Measurements from ENCODE around the gene KRTAP5-6. TPM values are rescaled to one million over a fixed set of nuclear protein-coding genes. Genes with fewer than 3 reads are reported as not detected.
"Not testable (repeated sequence)": the region's sequence is repeated elsewhere in the genome, so short reads cannot be mapped to it uniquely, and the experiment has no call there.

Gene KRTAP5-6
- total RNA-seq, 2 donors from 2014 or later: not detected

DNA sequence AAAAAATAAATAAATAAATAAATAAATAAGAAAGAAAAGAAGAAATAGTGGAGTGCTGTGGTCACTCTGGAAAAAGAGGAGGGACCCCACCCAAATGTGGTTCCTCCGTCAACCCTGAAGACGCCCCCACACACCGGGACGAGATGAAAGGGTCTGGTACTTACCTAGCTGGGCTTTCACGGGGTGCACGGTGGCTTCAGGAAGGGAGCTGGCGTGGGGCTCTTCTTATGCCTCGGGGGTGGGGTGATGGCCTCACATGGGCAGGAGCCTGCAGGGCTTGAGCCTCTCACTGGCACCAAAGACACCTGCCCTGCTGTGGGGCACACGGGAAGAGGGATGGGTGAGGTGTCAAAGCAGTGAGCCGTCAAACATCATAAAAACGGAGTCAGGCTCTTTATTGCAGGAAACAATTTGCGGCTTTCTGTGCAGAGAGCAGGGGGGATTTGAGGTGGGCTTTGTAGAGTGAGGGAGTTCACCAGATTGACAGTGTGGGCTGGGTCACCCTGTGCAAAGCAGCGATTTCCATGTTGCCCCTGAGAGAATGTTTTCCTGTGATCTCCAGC lies 28.0 kb upstream of the KRTAP5-6 start:
- H3K27me3 Mint-ChIP-seq (ENCODE audit: low read depth): peaks cover 45% of the 10 kb centered on the region
- no peaks in the 10 kb centered on the region for H3K36me3 Mint-ChIP-seq (ENCODE audit: insufficient read depth in 2 of 2)
- no peaks in the 10 kb centered on the region for H3K4me1 Mint-ChIP-seq (ENCODE audit: low read depth)
- no peak overlapping the region for H3K27ac Mint-ChIP-seq
- peaks cover 0 to 3% of the 10 kb centered on the region in 2 donors for H3K9me3 Mint-ChIP-seq
- no peak for ATAC-seq (replicated peaks in 1 of 2)
- H3K4me3 Mint-ChIP-seq: no peak overlapping the region
- DNase-seq: no peak

DNA sequence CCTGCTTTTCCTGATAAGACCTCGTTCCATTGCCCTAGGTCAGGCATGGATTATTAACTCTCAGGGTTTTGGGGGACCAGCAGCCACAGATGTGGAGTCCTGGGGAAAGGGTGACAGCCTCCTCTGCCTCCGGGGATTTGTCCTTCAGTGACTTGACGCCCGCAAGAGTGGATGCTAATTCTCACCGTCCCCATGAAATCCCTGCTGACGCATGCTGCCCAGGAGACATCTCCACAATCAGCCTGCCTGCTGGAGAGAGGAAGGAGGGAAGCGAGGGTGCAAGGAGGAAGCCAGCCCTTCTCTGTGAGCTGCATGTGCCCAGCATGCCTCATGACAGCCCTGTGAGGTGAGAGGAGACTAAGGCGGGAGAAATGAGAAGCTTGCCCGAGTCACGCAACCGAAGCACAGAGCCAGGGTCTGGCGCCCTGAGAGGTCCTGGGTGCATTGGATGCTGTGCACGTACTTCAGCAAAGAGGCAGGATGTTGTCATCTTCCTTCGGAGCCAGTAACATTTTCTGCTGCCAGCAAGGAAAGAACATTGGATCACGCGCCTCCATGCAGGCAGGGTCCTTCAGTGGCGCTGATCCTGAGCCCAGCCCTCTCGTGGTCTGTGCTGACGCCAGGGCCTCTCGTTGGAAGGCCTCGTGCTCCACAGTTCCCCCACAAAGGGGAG lies 27.3 kb upstream of the KRTAP5-6 start:
- ATAC-seq (replicated peaks in 1 of 2) (no peak), DNase-seq (no peak)
- H3K27me3 Mint-ChIP-seq (ENCODE audit: low read depth): peaks cover 51% of the 10 kb centered on the region
- H3K36me3 Mint-ChIP-seq (ENCODE audit: insufficient read depth in 2 of 2): no peaks in the 10 kb centered on the region
- no peak overlapping the region for H3K4me3 Mint-ChIP-seq
- no peak overlapping the region for H3K27ac Mint-ChIP-seq
- H3K4me1 Mint-ChIP-seq (ENCODE audit: low read depth): no peaks in the 10 kb centered on the region
- H3K9me3 Mint-ChIP-seq: peaks cover 0 to 3% of the 10 kb centered on the region in 2 donors

DNA sequence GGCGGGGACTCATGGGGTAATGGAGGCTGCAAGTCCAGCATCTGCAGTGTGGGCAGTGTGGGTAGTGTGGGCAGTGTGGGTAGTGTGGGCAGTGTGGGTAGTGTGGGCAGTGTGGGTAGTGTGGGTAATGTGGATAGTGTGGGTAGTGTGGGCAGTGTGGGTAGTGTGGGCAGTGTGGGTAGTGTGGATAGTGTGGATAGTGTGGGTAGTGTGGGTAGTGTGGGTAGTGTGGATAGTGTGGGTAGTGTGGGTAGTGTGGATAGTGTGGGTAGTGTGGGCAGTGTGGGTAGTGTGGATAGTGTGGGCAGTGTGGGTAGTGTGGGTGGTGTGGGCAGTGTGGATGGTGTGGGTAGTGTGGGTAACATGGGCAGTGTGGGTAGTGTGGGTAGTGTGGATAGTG lies 26.5 kb upstream of the KRTAP5-6 start:
- peaks cover 51% of the 10 kb centered on the region for H3K27me3 Mint-ChIP-seq (ENCODE audit: low read depth)
- not testable (repeated sequence) for H3K4me1 Mint-ChIP-seq (ENCODE audit: low read depth); H3K27ac Mint-ChIP-seq; H3K9me3 Mint-ChIP-seq; H3K4me3 Mint-ChIP-seq; H3K36me3 Mint-ChIP-seq (ENCODE audit: insufficient read depth in 2 of 2); ATAC-seq (replicated peaks in 1 of 2); DNase-seq

DNA sequence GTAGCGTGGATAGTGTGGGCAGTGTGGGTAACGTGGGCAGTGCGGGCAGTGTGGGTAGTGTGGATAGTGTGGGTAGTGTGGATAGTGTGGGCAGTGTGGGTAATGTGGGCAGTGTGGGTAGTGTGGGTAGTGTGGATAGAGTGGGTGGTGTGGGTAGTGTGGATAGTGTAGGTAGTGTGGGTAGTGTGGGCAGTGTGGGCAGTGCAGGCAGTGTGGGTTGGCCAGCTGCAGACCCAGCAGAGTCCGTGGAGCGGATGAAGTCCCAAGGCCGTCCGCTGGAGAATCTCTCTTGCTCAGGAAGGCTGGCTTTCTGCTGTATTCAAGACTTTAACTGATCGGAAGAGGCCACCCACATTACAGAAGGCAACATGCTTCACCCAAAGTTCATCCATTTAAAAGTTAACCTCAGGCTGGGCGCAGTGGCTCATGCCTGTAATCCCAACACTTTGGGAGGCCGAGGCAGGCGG lies 26.1 kb upstream of the KRTAP5-6 start:
- H3K36me3 Mint-ChIP-seq (ENCODE audit: insufficient read depth in 2 of 2): no peaks in the 10 kb centered on the region
- peaks cover 51% of the 10 kb centered on the region for H3K27me3 Mint-ChIP-seq (ENCODE audit: low read depth)
- ATAC-seq (replicated peaks in 1 of 2) (no peak), DNase-seq (no peak)
- peak overlapping the region; percentile 0 for H3K27ac Mint-ChIP-seq
- H3K9me3 Mint-ChIP-seq: peaks cover 0 to 3% of the 10 kb centered on the region in 2 donors
- no peaks in the 10 kb centered on the region for H3K4me1 Mint-ChIP-seq (ENCODE audit: low read depth)
- no peak overlapping the region for H3K4me3 Mint-ChIP-seq

DNA sequence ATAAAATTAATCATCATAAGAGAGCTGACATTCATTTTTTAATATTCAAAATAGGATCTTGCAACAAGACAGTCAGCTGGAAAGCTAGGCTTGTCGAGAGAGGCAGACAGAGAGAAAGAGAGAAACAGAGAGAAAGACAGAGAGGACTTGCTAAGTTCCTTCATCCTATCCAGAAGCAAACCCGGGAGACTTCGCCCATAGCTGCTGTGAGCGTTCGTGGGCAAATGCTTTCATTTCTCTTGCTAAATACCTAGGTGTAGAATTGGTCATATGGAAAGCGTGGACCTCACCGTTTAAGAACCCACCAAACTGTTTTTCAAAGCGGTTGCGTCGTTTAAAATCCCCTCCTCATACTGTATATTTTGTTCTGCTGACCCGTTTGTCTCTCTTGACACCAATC lies 25.3 kb upstream of the KRTAP5-6 start:
- Mint-ChIP-seq H3K4me3 (no peak overlapping the region), H3K9me3 (peaks cover 0 to 3% of the 10 kb centered on the region in 2 donors), H3K27ac (no peak overlapping the region), H3K4me1 (ENCODE audit: low read depth) (no peaks in the 10 kb centered on the region), H3K36me3 (ENCODE audit: insufficient read depth in 2 of 2) (no peaks in the 10 kb centered on the region), H3K27me3 (ENCODE audit: low read depth) (peaks cover 51% of the 10 kb centered on the region)
- DNase-seq (no peak), ATAC-seq (replicated peaks in 1 of 2) (no peak)

DNA sequence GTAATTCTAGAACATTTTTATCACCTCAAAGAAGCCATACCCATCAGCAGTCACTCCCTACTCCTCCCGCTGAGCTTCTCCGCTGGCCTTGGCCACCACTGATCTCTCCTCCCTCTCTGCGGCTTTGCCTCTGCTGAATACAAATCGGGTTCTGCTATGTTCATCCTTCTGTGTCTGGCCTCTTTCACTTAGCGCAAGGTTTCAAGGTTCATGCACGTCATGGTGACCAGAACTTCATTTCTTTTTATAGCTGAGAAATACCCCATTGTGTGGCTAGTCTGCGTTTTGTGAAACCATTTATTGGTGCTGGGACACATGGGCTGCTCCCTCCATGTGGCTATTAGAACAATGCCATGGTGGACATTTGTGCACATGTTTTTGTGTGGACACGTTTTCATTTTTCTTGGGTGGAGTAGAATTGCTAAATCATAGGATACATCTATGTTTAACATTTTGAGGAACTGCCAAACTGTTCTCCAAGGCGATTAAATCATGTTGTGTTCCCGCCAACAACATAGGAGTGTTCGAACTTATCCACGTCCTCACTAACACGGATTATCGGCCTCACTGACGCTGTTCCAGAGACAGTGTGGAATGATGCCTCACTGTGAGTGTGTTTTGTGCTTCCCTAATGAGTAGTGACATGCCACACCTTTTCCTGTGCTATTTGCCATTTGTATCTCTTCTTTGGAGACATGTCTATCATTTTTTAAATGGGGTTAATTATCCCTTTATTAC lies 24.2 kb upstream of the KRTAP5-6 start:
- DNase-seq: no peak
- H3K4me3 Mint-ChIP-seq: no peak overlapping the region
- H3K9me3 Mint-ChIP-seq: peaks cover 0 to 3% of the 10 kb centered on the region in 2 donors
- peaks cover 48% of the 10 kb centered on the region for H3K27me3 Mint-ChIP-seq (ENCODE audit: low read depth)
- no peaks in the 10 kb centered on the region for H3K36me3 Mint-ChIP-seq (ENCODE audit: insufficient read depth in 2 of 2)
- no peaks in the 10 kb centered on the region for H3K4me1 Mint-ChIP-seq (ENCODE audit: low read depth)
- ATAC-seq (replicated peaks in 1 of 2): no peak
- no peak overlapping the region for H3K27ac Mint-ChIP-seq

DNA sequence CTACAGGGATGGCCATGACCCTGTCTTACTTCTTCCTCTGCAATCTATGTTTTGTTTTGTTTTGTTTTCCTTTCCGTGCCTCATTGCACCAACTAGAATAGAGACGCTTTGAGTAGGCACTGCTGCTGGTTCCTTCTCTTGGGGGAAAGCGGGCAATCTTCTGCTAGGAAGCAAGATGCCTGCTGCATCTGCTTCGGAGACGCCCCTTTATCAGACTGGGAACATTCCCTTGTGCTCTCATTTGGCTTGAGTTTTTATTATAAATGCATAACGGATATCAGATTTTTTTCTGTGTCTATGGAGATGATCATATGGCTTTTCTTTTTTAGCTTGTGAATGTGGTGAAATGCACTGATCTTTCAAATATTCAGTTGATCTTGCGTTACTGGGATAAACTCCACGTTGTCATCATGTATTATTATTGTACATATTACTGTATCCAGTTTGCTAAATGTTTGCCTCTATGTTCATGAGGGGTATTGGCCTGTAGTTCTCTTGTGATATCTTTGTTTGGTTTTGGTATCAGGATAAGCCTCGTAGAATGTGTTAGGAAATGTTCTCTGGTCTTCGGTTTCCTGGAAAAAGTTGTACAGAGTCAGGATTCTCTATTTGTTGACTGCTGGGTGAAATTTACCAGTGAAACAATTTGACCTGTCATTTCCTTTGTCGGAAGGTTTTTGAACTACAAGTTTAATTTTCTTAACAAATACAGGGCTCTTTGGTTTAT lies 23.4 kb upstream of the KRTAP5-6 start:
- H3K4me1 Mint-ChIP-seq (ENCODE audit: low read depth): no peaks in the 10 kb centered on the region
- no peak overlapping the region for H3K27ac Mint-ChIP-seq
- peaks cover 0 to 3% of the 10 kb centered on the region in 2 donors for H3K9me3 Mint-ChIP-seq
- ATAC-seq (replicated peaks in 1 of 2) (no peak), DNase-seq (no peak)
- no peaks in the 10 kb centered on the region for H3K36me3 Mint-ChIP-seq (ENCODE audit: insufficient read depth in 2 of 2)
- H3K4me3 Mint-ChIP-seq: no peak overlapping the region
- H3K27me3 Mint-ChIP-seq (ENCODE audit: low read depth): peaks cover 40% of the 10 kb centered on the region

DNA sequence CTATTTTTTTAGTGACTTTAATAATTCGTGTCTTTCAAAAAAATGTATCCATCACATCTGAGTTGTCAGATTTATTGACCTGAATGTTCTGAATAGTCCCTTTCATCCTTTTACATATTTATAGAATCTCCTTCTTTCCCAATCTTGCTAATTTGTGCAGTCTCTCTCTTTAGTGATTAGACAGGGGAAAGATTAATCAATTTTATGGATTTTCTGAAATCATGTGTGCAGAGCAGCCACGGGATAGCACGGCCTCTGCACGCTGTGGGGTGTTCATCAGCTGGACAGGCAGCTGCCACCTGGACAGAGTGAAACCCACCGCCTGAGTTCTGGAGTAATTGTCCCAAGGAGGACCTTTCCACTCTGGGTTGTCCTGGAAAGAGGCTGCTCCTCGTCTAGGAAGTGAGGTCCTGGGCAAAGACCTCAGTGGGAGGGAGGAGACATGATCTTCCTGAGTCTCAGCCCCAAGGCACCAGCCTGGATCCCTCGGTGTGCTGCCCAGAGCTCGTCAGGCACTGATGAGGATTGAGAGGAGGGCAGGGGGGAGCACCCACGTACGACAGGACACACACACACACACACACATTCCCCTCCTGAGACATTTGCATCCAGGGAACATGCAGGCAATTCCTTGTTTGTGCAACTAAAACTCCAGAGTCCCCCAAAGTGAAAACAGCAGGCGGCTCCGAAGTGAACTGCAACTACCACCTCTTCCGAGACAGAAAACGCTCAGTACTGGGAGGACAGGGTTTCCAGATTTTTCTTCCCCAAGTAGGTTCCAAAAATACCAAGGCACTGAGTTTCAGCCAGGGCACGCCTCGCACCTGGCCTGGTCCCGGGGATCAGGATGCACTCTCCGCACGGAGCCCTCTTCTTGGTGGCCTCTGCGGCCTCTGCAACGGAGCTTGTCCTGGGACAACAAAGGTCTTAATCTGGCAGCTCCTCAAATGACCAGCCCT lies 22.5 kb upstream of the KRTAP5-6 start:
- DNase-seq: no peak

DNA sequence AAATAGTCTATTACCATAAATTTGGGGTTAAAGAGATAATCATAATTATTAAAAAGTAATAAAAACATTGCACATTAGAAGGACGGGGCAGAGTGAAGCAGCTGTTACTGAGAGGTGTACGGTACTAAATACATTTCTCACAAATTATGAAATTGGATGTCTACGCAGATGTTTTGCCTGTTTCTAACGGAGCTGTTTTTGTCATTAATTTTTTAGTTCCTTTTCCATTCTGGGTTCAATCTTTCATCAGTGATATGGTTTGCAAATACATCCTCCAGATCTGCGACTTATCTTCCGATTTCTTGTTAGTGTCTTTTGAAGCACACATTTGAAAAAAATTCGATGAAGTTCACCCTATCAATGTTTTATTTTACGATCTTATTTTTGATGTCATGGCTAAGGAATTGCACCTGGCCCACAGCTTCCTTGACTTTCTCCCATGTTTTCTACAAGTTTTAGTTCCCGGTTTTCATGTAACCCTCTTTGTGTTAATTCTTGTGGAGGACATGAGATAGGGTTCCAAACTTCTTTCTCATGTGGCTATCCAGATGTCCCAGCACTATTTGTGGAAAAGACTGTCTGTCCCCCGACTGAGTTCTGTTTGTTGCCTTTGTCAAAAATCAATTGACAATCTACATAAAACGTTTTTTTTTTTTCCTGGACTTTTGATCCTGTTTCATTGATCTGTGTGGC lies 21.3 kb upstream of the KRTAP5-6 start:
- DNase-seq (no peak), ATAC-seq (replicated peaks in 1 of 2) (no peak)
- Mint-ChIP-seq H3K27ac (no peak overlapping the region), H3K4me3 (no peak overlapping the region), H3K36me3 (ENCODE audit: insufficient read depth in 2 of 2) (no peaks in the 10 kb centered on the region), H3K9me3 (no peaks in the 10 kb centered on the region), H3K4me1 (ENCODE audit: low read depth) (no peaks in the 10 kb centered on the region), H3K27me3 (ENCODE audit: low read depth) (peaks cover 24% of the 10 kb centered on the region)

More for the DNA sequence above, 22.5 kb upstream of the KRTAP5-6 start:
- Mint-ChIP-seq H3K4me1 (ENCODE audit: low read depth) (no peaks in the 10 kb centered on the region), H3K9me3 (peaks cover 0 to 3% of the 10 kb centered on the region in 2 donors), H3K36me3 (ENCODE audit: insufficient read depth in 2 of 2) (no peaks in the 10 kb centered on the region), H3K27ac (no peak overlapping the region), H3K4me3 (no peak overlapping the region), H3K27me3 (ENCODE audit: low read depth) (peaks cover 31% of the 10 kb centered on the region)
- no peak for ATAC-seq (replicated peaks in 1 of 2)

DNA sequence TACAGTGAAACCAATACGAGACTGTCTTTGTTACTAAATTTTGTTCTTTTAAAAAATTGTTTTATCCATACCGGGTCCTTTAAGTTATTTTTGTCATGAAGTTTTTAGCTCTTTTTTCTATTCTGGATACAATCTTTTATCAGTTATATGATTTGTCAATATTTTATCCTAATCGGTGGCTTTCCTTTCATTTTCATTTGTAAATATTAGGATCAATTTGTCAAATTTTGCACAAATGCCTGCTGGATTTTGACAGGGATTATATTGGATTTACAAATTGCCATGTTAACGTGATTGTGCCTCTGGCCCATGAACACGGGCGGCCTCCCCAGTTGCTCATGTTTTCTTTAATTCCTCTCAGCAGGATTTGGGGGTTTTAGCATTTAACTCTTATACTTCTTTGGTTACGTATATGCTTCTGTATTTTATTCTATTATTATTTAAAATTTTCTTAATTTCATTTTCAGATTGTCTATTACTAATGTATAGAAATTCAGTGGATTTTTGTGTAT lies 20.7 kb upstream of the KRTAP5-6 start:
- no peak overlapping the region for H3K4me3 Mint-ChIP-seq

DNA sequence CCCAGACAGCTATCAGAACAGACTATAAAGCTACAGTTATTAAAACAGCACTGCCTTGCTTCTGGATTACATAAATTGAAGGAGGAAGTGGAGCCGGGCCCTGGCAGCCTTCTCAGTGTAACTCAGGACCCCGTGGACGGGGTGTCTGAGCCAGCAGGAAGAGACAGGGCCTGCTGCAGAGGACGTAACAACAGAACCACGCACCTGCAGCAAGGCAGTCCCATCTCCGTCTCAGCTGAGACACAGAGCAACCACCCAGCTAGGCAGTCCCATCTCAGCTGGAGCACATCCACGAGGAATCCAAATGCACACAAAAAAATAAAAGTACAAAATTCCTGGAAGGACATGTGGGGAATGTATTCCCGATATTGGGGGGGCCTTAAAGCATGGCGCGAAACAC lies 17.1 kb upstream of the KRTAP5-6 start:
- DNase-seq (no peak), ATAC-seq (replicated peaks in 1 of 2) (no peak)
- H3K4me1 Mint-ChIP-seq (ENCODE audit: low read depth): no peaks in the 10 kb centered on the region
- no peak overlapping the region for H3K27ac Mint-ChIP-seq
- no peak overlapping the region for H3K4me3 Mint-ChIP-seq
- H3K27me3 Mint-ChIP-seq (ENCODE audit: low read depth): no peaks in the 10 kb centered on the region
- no peaks in the 10 kb centered on the region for H3K9me3 Mint-ChIP-seq
- H3K36me3 Mint-ChIP-seq (ENCODE audit: insufficient read depth in 2 of 2): no peaks in the 10 kb centered on the region

More for the DNA sequence above, 20.7 kb upstream of the KRTAP5-6 start:
- Mint-ChIP-seq H3K36me3 (ENCODE audit: insufficient read depth in 2 of 2) (no peaks in the 10 kb centered on the region), H3K4me1 (ENCODE audit: low read depth) (no peaks in the 10 kb centered on the region), H3K27ac (no peak overlapping the region), H3K9me3 (no peaks in the 10 kb centered on the region), H3K27me3 (ENCODE audit: low read depth) (peaks cover 24% of the 10 kb centered on the region)
- ATAC-seq (replicated peaks in 1 of 2) (no peak), DNase-seq (no peak)
